Activated T-helper 17 cell treated with anti-CD3 and anti-CD28 coated beads, Interleukin-2, amount 50 U/mL, for 72 hours (primary cell): ENCODE measurements around the gene COL5A2. TPM values are rescaled to one million over a fixed set of nuclear protein-coding genes. Genes with fewer than 3 reads are reported as not detected.

ENCODE experiments used
- ATAC-seq: fragments of 150-1000 bp; cut with Tn5 transposase; replicated peaks from 2 replicates; pipeline ENCODE4 v1.10.0; 2021; ENCODE audit warnings: mild to moderate bottlenecking, moderate library complexity
- H3K27ac Mint-ChIP-seq: one replicate; pipeline ENCODE4 v1.8.0; 2022; ENCODE audit warnings: mixed read lengths
- H3K27me3 Mint-ChIP-seq: one replicate; pipeline ENCODE4 v1.8.0; 2022; ENCODE audit warnings: mixed read lengths
- H3K36me3 Mint-ChIP-seq: one replicate; pipeline ENCODE4 v1.8.0; 2022; ENCODE audit warnings: low read depth, mild to moderate bottlenecking, mixed read lengths
- H3K4me1 Mint-ChIP-seq: one replicate; pipeline ENCODE4 v1.8.0; 2022; ENCODE audit warnings: mixed read lengths
- H3K4me3 Mint-ChIP-seq: one replicate; pipeline ENCODE4 v1.8.0; 2022; ENCODE audit warnings: mild to moderate bottlenecking, mixed read lengths
- H3K9me3 Mint-ChIP-seq: one replicate; pipeline ENCODE4 v1.8.0; 2022; ENCODE audit warnings: mixed read lengths
- total RNA-seq, 2 donors: library from RNA; stranded (reverse); gene quantifications; one replicate each; pipeline ENCODE4 v1.2.3, GENCODE V29; 2022

COL5A2 gene
- total RNA-seq, 2 donors from 2014 or later, result 0.32 to 0.77 TPM

- ATAC-seq, result no peak
- no peak overlapping the region for H3K4me3 Mint-ChIP-seq
Measured at GRCh38 chr2:189165656-189166380, 13.7 kb downstream of the COL5A2 start.

GRCh38 chr2:189164746-189165145, 14.8 kb downstream of the COL5A2 start:
- H3K4me3 Mint-ChIP-seq, result no peak overlapping the region
- ATAC-seq, result no peak
- no peaks in the 10 kb centered on the region for H3K4me1 Mint-ChIP-seq
- H3K27me3 Mint-ChIP-seq, result no peaks in the 10 kb centered on the region
- H3K36me3 Mint-ChIP-seq, result no peaks in the 10 kb centered on the region
- H3K27ac Mint-ChIP-seq, result no peak overlapping the region
- H3K9me3 Mint-ChIP-seq, result no peaks in the 10 kb centered on the region

More at GRCh38 chr2:189165656-189166380, 13.7 kb downstream of the COL5A2 start:
- H3K9me3 Mint-ChIP-seq, result no peaks in the 10 kb centered on the region
- H3K27me3 Mint-ChIP-seq, result no peaks in the 10 kb centered on the region
- H3K4me1 Mint-ChIP-seq, result no peaks in the 10 kb centered on the region
- no peak overlapping the region for H3K27ac Mint-ChIP-seq
- H3K36me3 Mint-ChIP-seq, result no peaks in the 10 kb centered on the region

- Mint-ChIP-seq H3K36me3 (no peaks in the 10 kb centered on the region), H3K4me3 (no peak overlapping the region), H3K9me3 (no peaks in the 10 kb centered on the region), H3K4me1 (no peaks in the 10 kb centered on the region), H3K27ac (no peak overlapping the region), H3K27me3 (no peaks in the 10 kb centered on the region)
- ATAC-seq, result no peak
Measured at GRCh38 chr2:189163889-189164288, 15.7 kb downstream of the COL5A2 start.

GRCh38 chr2:189162566-189162965, 17.0 kb downstream of the COL5A2 start:
- Mint-ChIP-seq H3K27me3 (no peaks in the 10 kb centered on the region), H3K4me1 (no peaks in the 10 kb centered on the region), H3K27ac (no peak overlapping the region), H3K4me3 (no peak overlapping the region), H3K9me3 (no peaks in the 10 kb centered on the region), H3K36me3 (no peaks in the 10 kb centered on the region)
- ATAC-seq, result no peak

GRCh38 chr2:189161894-189162293, 17.7 kb downstream of the COL5A2 start:
- Mint-ChIP-seq H3K27ac (no peak overlapping the region), H3K4me1 (no peaks in the 10 kb centered on the region), H3K4me3 (no peak overlapping the region), H3K9me3 (no peaks in the 10 kb centered on the region), H3K36me3 (no peaks in the 10 kb centered on the region), H3K27me3 (no peaks in the 10 kb centered on the region)
- ATAC-seq, result no peak

GRCh38 chr2:189159717-189160116, 19.8 kb downstream of the COL5A2 start:
- no peak overlapping the region for H3K27ac Mint-ChIP-seq
- H3K9me3 Mint-ChIP-seq, result no peaks in the 10 kb centered on the region
- ATAC-seq, result no peak
- H3K27me3 Mint-ChIP-seq, result no peaks in the 10 kb centered on the region
- no peaks in the 10 kb centered on the region for H3K4me1 Mint-ChIP-seq
- H3K36me3 Mint-ChIP-seq, result no peaks in the 10 kb centered on the region
- H3K4me3 Mint-ChIP-seq, result no peak overlapping the region

- Mint-ChIP-seq H3K9me3 (no peaks in the 10 kb centered on the region), H3K36me3 (no peaks in the 10 kb centered on the region), H3K4me3 (no peak overlapping the region), H3K4me1 (no peaks in the 10 kb centered on the region), H3K27ac (no peak overlapping the region), H3K27me3 (no peaks in the 10 kb centered on the region)
- ATAC-seq, result no peak
Measured at GRCh38 chr2:189159273-189159672, 20.3 kb downstream of the COL5A2 start.

- no peak for ATAC-seq
- Mint-ChIP-seq H3K36me3 (no peaks in the 10 kb centered on the region), H3K4me1 (no peaks in the 10 kb centered on the region), H3K27ac (no peak overlapping the region), H3K4me3 (no peak overlapping the region), H3K9me3 (no peaks in the 10 kb centered on the region), H3K27me3 (no peaks in the 10 kb centered on the region)
Measured at GRCh38 chr2:189157939-189158338, 21.6 kb downstream of the COL5A2 start.

- Mint-ChIP-seq H3K36me3 (no peaks in the 10 kb centered on the region), H3K4me1 (no peaks in the 10 kb centered on the region), H3K4me3 (no peak overlapping the region), H3K27me3 (no peaks in the 10 kb centered on the region), H3K9me3 (no peaks in the 10 kb centered on the region), H3K27ac (no peak overlapping the region)
- ATAC-seq, result no peak
Measured at GRCh38 chr2:189157456-189157855, 22.1 kb downstream of the COL5A2 start.

- Mint-ChIP-seq H3K36me3 (no peaks in the 10 kb centered on the region), H3K27ac (no peak overlapping the region), H3K27me3 (no peaks in the 10 kb centered on the region), H3K4me1 (no peaks in the 10 kb centered on the region), H3K9me3 (no peaks in the 10 kb centered on the region), H3K4me3 (no peak overlapping the region)
- no peak for ATAC-seq
Measured at GRCh38 chr2:189155795-189156194, 23.8 kb downstream of the COL5A2 start.

GRCh38 chr2:189153619-189154018, 25.9 kb downstream of the COL5A2 start:
- Mint-ChIP-seq H3K27ac (no peak overlapping the region), H3K4me3 (no peak overlapping the region), H3K4me1 (no peaks in the 10 kb centered on the region), H3K9me3 (no peaks in the 10 kb centered on the region), H3K36me3 (no peaks in the 10 kb centered on the region), H3K27me3 (no peaks in the 10 kb centered on the region)
- ATAC-seq, result no peak

- H3K4me3 Mint-ChIP-seq, result no peak overlapping the region
- no peaks in the 10 kb centered on the region for H3K27me3 Mint-ChIP-seq
- H3K27ac Mint-ChIP-seq, result no peak overlapping the region
- no peaks in the 10 kb centered on the region for H3K9me3 Mint-ChIP-seq
- no peaks in the 10 kb centered on the region for H3K36me3 Mint-ChIP-seq
- no peaks in the 10 kb centered on the region for H3K4me1 Mint-ChIP-seq
- ATAC-seq, result no peak
Measured at GRCh38 chr2:189152483-189152882, 27.1 kb downstream of the COL5A2 start.

GRCh38 chr2:189151906-189152305, 27.7 kb downstream of the COL5A2 start:
- H3K36me3 Mint-ChIP-seq, result no peaks in the 10 kb centered on the region
- ATAC-seq, result no peak
- no peaks in the 10 kb centered on the region for H3K9me3 Mint-ChIP-seq
- no peak overlapping the region for H3K4me3 Mint-ChIP-seq
- H3K27ac Mint-ChIP-seq, result no peak overlapping the region
- H3K27me3 Mint-ChIP-seq, result no peaks in the 10 kb centered on the region
- H3K4me1 Mint-ChIP-seq, result no peaks in the 10 kb centered on the region

GRCh38 chr2:189150033-189150432, 29.5 kb downstream of the COL5A2 start:
- no peaks in the 10 kb centered on the region for H3K36me3 Mint-ChIP-seq
- H3K4me3 Mint-ChIP-seq, result no peak overlapping the region
- no peaks in the 10 kb centered on the region for H3K9me3 Mint-ChIP-seq
- no peaks in the 10 kb centered on the region for H3K27me3 Mint-ChIP-seq
- ATAC-seq, result no peak
- H3K4me1 Mint-ChIP-seq, result no peaks in the 10 kb centered on the region
- no peak overlapping the region for H3K27ac Mint-ChIP-seq

GRCh38 chr2:189147989-189148388, 31.6 kb downstream of the COL5A2 start:
- no peak overlapping the region for H3K27ac Mint-ChIP-seq
- no peak for ATAC-seq
- H3K36me3 Mint-ChIP-seq, result no peaks in the 10 kb centered on the region
- H3K4me3 Mint-ChIP-seq, result no peak overlapping the region
- H3K27me3 Mint-ChIP-seq, result no peaks in the 10 kb centered on the region
- no peaks in the 10 kb centered on the region for H3K4me1 Mint-ChIP-seq
- H3K9me3 Mint-ChIP-seq, result no peaks in the 10 kb centered on the region

GRCh38 chr2:189147361-189147760, 32.2 kb downstream of the COL5A2 start:
- Mint-ChIP-seq H3K27ac (no peak overlapping the region), H3K4me3 (no peak overlapping the region), H3K4me1 (no peaks in the 10 kb centered on the region), H3K36me3 (no peaks in the 10 kb centered on the region), H3K9me3 (no peaks in the 10 kb centered on the region), H3K27me3 (no peaks in the 10 kb centered on the region)
- ATAC-seq, result no peak
